Brain microvascular endothelial cell (primary cell): Measurements from ENCODE around the gene TXNRD1.

Source experiments
- DNase-seq: peaks from one replicate; pipeline ENCODE4 v3.0.0-alpha.2; 2020
- H3K27ac ChIP-seq: fragments of 250-450 bp; sonication (Bioruptor Pico); 2 replicates; pipeline ENCODE4 v1.5.1; 2020; ENCODE audit warnings: mild to moderate bottlenecking, moderate library complexity
- H3K27me3 ChIP-seq: fragments of 250-450 bp; sonication (Bioruptor Pico); replicated peaks from 2 replicates; pipeline ENCODE4 v1.5.1; 2020; ENCODE audit warnings: mild to moderate bottlenecking
- H3K36me3 ChIP-seq: fragments of 250-450 bp; sonication (Bioruptor Pico); replicated peaks from 2 replicates; pipeline ENCODE4 v1.5.1; 2020; ENCODE audit warnings: mild to moderate bottlenecking
- H3K4me3 ChIP-seq: 2 replicates; pipeline ENCODE4 v1.5.1; 2011; ENCODE audit warnings: low read depth, mild to moderate bottlenecking, control low read depth, low read length, moderate library complexity
- in situ Hi-C: cut with HindIII; loops from 2 replicates; pipeline ENCODE4 v1.10.0; 2017; ENCODE audit warnings: low sequenced_read_pairs, low pct_ligation_motif_present
- TF ChIP-seq, protein P1 (sequence below): IDR thresholded peaks from 2 replicates; pipeline ENCODE4 v1.5.1; 2011; ENCODE audit warnings: low read depth, mild to moderate bottlenecking, moderate library complexity, low read length, control low read depth, inconsistent platforms; ENCODE audit errors: missing control alignments

The TXNRD1 gene

DNA sequence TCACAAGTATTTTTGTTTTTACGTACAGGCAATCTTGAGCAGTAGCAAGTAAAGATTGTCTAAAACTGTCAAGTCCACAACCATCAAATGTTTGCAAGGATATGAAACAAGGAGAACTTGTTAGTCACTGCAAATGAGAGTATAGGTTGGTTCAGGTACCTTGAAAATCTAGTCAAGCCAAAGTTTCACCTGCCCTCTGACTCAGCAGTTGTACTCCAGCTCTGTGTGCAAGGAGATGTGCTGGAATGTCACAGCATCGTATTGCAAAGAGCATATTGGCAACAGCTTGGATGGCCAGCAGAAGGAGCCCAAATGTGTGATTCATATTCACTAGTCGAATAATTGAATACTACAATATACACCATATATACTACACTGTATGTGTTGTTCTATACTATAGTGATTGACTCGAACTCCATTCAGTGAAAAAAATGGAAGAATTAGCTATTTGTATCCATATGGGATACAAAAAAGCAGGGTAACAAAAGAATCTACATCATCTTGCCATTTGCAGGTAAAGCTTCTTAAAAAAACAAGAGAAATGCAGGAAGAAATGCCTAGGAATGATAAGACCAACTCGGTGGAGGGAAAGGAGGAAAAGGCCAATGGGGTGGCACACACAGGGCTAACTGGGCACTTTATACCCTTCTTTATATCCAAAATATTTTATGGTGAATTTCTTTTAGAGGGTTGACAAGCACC, 131.9 kb downstream of the TXNRD1 start:
- Histone ChIP-seq H3K36me3 (peaks cover 55% of the 10 kb centered on the region), H3K27ac (no peak overlapping the region)
- in situ Hi-C loops, result no loop called here

GRCh38 chr12:104348283-104348993, 132.9 kb downstream of the TXNRD1 start:
- TF ChIP-seq, protein P1, sequence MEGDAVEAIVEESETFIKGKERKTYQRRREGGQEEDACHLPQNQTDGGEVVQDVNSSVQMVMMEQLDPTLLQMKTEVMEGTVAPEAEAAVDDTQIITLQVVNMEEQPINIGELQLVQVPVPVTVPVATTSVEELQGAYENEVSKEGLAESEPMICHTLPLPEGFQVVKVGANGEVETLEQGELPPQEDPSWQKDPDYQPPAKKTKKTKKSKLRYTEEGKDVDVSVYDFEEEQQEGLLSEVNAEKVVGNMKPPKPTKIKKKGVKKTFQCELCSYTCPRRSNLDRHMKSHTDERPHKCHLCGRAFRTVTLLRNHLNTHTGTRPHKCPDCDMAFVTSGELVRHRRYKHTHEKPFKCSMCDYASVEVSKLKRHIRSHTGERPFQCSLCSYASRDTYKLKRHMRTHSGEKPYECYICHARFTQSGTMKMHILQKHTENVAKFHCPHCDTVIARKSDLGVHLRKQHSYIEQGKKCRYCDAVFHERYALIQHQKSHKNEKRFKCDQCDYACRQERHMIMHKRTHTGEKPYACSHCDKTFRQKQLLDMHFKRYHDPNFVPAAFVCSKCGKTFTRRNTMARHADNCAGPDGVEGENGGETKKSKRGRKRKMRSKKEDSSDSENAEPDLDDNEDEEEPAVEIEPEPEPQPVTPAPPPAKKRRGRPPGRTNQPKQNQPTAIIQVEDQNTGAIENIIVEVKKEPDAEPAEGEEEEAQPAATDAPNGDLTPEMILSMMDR, result no peak
- no peak for DNase-seq
- H3K27me3 ChIP-seq, result no peaks in the 10 kb centered on the region
- H3K36me3 ChIP-seq, result peaks cover 54% of the 10 kb centered on the region
- no peak overlapping the region for H3K27ac ChIP-seq
- no peak overlapping the region for H3K4me3 ChIP-seq
- in situ Hi-C loops, result no loop called here

More for the DNA sequence above, 131.9 kb downstream of the TXNRD1 start:
- TF ChIP-seq, protein P1, result peak; percentile 8
- Histone ChIP-seq H3K27me3 (no peaks in the 10 kb centered on the region), H3K4me3 (no peak overlapping the region)
- DNase-seq, result peak; percentile 39

GRCh38 chr12:104348994-104349494, 133.5 kb downstream of the TXNRD1 start:
- Histone ChIP-seq H3K27me3 (no peaks in the 10 kb centered on the region), H3K36me3 (peaks cover 57% of the 10 kb centered on the region), H3K27ac (no peak overlapping the region), H3K4me3 (no peak overlapping the region)
- in situ Hi-C loops, result no loop called here
- TF ChIP-seq, protein P1, result no peak
- no peak for DNase-seq

DNA sequence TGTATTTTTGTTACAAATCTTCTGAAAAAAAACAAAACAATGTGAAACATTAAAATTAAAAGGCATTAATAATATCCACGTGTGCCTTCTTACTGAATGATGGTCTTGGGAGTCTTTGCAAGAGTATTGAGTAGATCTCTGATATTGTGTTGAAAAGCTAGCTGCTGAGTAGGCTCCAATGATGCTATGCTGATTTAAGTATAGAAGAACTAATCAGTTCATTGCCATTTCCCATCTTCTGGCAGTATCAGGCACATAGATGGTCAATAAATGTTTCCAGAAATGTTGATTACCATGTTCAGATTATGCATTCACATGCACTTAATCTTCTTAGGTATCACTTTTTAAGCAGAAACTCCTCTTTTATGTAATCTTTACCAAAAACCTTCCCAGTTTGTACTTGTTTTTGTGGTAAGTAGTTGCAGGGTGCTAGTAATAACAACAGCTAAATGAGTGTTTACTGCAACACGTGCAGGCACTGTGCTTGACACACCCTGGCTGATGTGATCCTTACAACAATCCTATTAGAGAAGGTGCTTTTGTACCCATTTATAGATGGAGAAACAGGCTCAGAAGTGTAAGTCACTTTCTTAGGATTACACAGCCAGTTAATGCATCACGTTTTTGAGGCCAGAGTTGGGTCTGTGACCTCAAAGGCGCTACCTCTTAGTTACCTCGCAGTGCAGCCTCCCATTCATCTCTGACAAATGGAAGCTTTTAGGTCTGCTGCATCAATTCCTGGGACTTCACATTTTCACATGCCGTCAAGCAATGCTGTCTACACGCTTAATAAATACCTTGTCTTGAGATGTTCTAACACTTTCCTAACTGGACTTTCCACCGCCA, 134.9 kb downstream of the TXNRD1 start:
- no peaks in the 10 kb centered on the region for H3K27me3 ChIP-seq
- no peak overlapping the region for H3K4me3 ChIP-seq
- no peak for DNase-seq
- TF ChIP-seq, protein P1, result no peak
- H3K36me3 ChIP-seq, result peaks cover 58% of the 10 kb centered on the region
- in situ Hi-C loops, result no loop called here
- H3K27ac ChIP-seq, result no peak overlapping the region

DNA sequence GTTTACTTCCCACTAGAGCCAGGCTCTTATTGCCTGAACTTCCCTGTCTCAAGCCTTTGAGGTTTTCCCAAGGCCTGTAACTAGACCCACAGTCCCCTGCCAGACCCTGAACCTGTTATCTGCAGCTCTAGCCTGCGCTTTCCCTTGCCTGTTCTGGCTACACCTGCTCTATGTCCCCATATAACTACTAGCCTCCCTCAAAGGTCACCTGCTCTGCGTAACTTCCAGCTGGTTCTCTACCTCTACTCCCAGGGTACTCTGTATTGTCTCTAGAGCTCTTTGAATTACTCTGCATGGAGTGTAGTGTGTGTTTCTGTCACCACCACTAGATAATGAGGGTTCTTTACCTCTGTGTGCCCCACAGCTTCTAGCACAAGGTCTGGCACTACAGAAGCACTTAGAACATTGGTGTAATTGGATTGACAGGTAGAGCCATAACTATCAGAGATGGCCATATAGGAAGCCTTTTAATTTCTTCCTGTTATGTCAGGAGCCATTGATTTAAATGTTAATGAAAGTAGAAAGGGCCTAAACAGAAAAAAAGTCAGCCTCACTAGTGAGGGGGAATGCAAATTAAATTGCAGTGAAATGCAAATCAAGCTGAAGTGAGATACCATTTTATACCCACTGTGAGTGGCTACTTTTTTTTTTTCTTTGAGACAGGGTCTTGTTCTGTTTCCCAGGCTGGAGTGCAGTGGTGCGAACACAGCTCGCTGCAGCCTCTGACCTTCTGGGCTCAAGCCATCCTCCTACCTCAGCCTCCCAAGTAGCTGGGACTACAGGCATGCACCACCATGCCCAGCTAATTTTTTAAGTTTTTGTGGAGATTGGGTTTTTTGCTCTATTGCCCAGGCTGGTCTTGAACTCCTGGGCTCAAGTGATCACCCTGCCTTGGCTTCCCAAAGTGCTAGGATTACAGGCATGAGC, 135.7 kb downstream of the TXNRD1 start:
- peaks cover 53% of the 10 kb centered on the region for H3K36me3 ChIP-seq
- in situ Hi-C loops, result no loop called here
- TF ChIP-seq, protein P1, result no peak
- H3K4me3 ChIP-seq, result no peak overlapping the region
- H3K27ac ChIP-seq, result no peak overlapping the region
- no peak for DNase-seq
- H3K27me3 ChIP-seq, result no peaks in the 10 kb centered on the region
